Liver (tissue), 9 donors: ENCODE results near the gene INO80B. TPM values are rescaled to one million over a fixed set of nuclear protein-coding genes. Genes with fewer than 3 reads are reported as not detected.

ENCODE experiments used
- DNase-seq: peaks from one replicate; pipeline ENCODE4 v3.0.0-alpha.2; 2017; ENCODE audit warnings: low spot score
- H3K27ac ChIP-seq, 2 donors: one replicate each; pipeline ENCODE4 v1.7.0; 2013; ENCODE audit warnings: inconsistent platforms in 2 of 2, low read length in 2 of 2, control low read depth in 1 of 2, low read depth in 1 of 2, mild to moderate bottlenecking in 1 of 2
- H3K27me3 ChIP-seq, 4 donors: one replicate each; pipeline versions ENCODE4 v1.6.1 to v1.7.0; 2013; ENCODE audit warnings: low read length in 3 of 4, inconsistent platforms in 1 of 4, mild to moderate bottlenecking in 1 of 4, moderate library complexity in 1 of 4; ENCODE audit not compliant: control insufficient read depth in 4 of 4, insufficient read depth in 4 of 4
- H3K36me3 ChIP-seq, 4 donors: one replicate each; pipeline versions ENCODE4 v1.6.1 to v1.7.0; 2013; ENCODE audit warnings: low read length in 3 of 4, mild to moderate bottlenecking in 3 of 4, low read depth in 1 of 4, moderate library complexity in 1 of 4; ENCODE audit not compliant: control insufficient read depth in 4 of 4, insufficient read depth in 3 of 4
- H3K4me1 ChIP-seq, 4 donors: one replicate each; pipeline versions ENCODE4 v1.6.1 to v1.7.0; 2013; ENCODE audit warnings: low read length in 3 of 4, mild to moderate bottlenecking in 3 of 4, moderate library complexity in 1 of 4; ENCODE audit not compliant: control insufficient read depth in 4 of 4, insufficient read depth in 4 of 4
- H3K4me3 ChIP-seq, 3 donors: one replicate each; pipeline versions ENCODE4 v1.6.1 to v1.7.0; 2013; ENCODE audit warnings: low read length in 3 of 3, control low read depth in 1 of 3, low read depth in 1 of 3, mild to moderate bottlenecking in 1 of 3
- H3K9ac ChIP-seq, 2 donors: one replicate each; pipeline ENCODE4 v1.7.0; 2013; ENCODE audit warnings: low read length in 2 of 2, mild to moderate bottlenecking in 2 of 2, moderate library complexity in 2 of 2, control low read depth in 1 of 2, low read depth in 1 of 2
- H3K9me3 ChIP-seq, 4 donors: one replicate each; pipeline versions ENCODE4 v1.6.1 to v1.7.0; 2013; ENCODE audit warnings: low read length in 3 of 4; ENCODE audit not compliant: control insufficient read depth in 4 of 4
- HNF4A ChIP-seq, 2 donors: conservative IDR thresholded peaks; 2 replicates each; pipeline ENCODE4 v1.6.1; 2016; ENCODE audit warnings: antibody characterized with exemption in 2 of 2, mild to moderate bottlenecking in 2 of 2
- HNF4G ChIP-seq: IDR thresholded peaks from 2 replicates; pipeline ENCODE4 v1.6.1; 2016; ENCODE audit warnings: antibody characterized with exemption
- NR2F2 ChIP-seq: IDR thresholded peaks from 2 replicates; pipeline ENCODE4 v1.6.1; 2016; ENCODE audit warnings: antibody characterized with exemption
- RAD21 ChIP-seq, 2 donors: IDR thresholded peaks; 2 replicates each; pipeline ENCODE4 v1.6.1; 2016; ENCODE audit warnings: antibody characterized with exemption in 2 of 2, mild to moderate bottlenecking in 2 of 2
- RXRA ChIP-seq, 2 donors: IDR thresholded peaks; 2 replicates each; pipeline ENCODE4 v1.6.1; 2017 to 2018; ENCODE audit warnings: antibody characterized with exemption in 2 of 2, mild to moderate bottlenecking in 1 of 2
- SP1 ChIP-seq: IDR thresholded peaks from 2 replicates; pipeline ENCODE4 v1.6.1; 2018; ENCODE audit warnings: antibody characterized with exemption, mild to moderate bottlenecking
- TAF1 ChIP-seq: conservative IDR thresholded peaks from 2 replicates; pipeline ENCODE4 v1.6.1; 2016; ENCODE audit warnings: antibody characterized with exemption, mild to moderate bottlenecking
- WGBS: extraction: QIAGEN DNeasy Blood & Tissue Kit; methylation state at CpG from one replicate; pipeline ENCODE4 v1.1.7; 2013; 5-methylcytosine and 5-hydroxymethylcytosine counted together
- polyA plus RNA-seq, 2 donors: library from polyadenylated mRNA; stranded (reverse) in 1 of 2; unstranded in 1 of 2; fragments of 200-250 nt in 1 of 2; fragments of >200 nt in 1 of 2; fragmentation: Nextera tagmentation in 1 of 2; extraction: Ambion mirVana in 1 of 2; gene quantifications; one replicate each; pipeline versions ENCODE4 v1.2.1 to v1.2.3, GENCODE V29; 2013 to 2015
- total RNA-seq, 2 donors: library from RNA; depleted of rRNA; stranded (reverse); fragments of >200 nt; gene quantifications; one replicate each; pipeline ENCODE4 v1.2.3, GENCODE V29; 2014
- TF ChIP-seq, protein P1 (sequence below): IDR thresholded peaks from 2 replicates; pipeline ENCODE4 v1.6.1; 2016; ENCODE audit warnings: antibody characterized with exemption
- TF ChIP-seq, protein P2 (sequence below): IDR thresholded peaks from 2 replicates; pipeline ENCODE4 v1.6.1; 2016; ENCODE audit warnings: antibody characterized with exemption
- TF ChIP-seq, protein P3 (sequence below): fragments of 150-350 bp; IDR thresholded peaks from 2 replicates; pipeline ENCODE4 v1.5.1; 2017; ENCODE audit warnings: improper control_type of control experiment, low read depth, low read length; ENCODE audit not compliant: missing input control
- TF ChIP-seq, protein P4 (sequence below): IDR thresholded peaks from 2 replicates; pipeline ENCODE4 v1.6.1; 2016; ENCODE audit warnings: antibody characterized with exemption, mild to moderate bottlenecking
- donor health status: healthy.
- donor health status: healthy.
- donor health status: healthy.
- donor health status: healthy.
- donor health status: healthy.

Gene INO80B
- total and polyA plus RNA-seq, 4 donors = 2.7 to 14.8 (median 10.5) TPM

DNA sequence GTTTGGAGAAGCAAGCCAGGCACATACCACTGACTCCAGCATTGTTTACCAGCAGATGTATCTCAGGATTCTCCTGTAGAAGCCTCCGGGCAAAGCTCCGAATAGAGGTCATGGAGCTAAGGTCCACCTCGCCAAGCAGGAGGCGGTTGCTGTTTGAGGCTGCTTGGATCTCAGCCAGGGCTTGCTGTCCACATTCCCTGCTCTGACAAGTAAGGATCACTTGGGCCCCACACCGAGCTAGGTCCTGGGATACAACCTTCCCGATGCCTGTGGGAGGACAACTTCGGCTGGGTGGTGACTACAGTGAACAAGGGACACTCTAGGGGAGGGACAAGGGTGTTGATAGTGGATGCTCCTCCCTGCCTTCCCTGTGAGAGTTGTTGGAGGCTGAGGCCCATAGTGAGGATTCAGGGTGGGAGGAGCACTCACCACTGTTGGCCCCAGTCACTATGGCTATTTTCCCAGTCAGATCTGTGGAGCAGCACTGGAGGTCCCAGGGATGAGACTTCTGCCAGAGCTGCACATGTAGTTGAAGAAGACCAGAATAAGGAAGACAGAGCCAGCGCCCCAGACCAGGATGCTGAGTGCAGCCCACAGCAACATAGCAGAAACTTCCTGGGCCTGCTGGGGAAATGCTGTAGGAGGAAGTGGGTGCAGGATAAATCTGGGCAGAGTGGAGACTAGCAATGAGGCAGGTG, 41.7 kb upstream of the INO80B start:
- WGBS = 45% methylated on average over 8 of the region's 8 CpGs
- no peak overlapping the region for H3K27ac ChIP-seq

DNA sequence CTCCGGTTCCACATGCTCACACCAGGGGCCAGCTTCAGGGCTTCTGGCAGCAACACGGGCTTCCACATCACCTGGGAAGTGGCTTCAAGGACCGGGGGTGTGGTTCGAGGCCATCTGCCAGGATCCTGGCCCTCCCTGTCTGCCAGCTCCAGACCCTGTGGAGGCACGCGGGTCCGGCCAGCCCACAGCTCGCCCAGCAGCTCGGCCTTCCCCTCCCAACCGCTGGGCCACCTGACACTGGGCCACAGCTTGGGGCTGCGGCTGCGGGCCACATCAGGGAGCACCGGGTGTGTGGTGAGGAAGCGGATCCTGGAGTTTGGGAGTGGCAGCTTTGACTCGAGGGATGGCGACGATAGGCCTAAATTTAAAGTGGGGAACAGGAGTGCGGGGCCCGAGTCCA, 40.4 kb upstream of the INO80B start:
- H3K4me3 ChIP-seq = no peak overlapping the region
- no peaks in the 10 kb centered on the region for H3K36me3 ChIP-seq
- H3K27ac ChIP-seq = no peak overlapping the region
- no peak overlapping the region for H3K9ac ChIP-seq
- H3K9me3 ChIP-seq = no peaks in the 10 kb centered on the region
- peaks cover 0 to 13% (median 11%) of the 10 kb centered on the region in 4 donors for H3K4me1 ChIP-seq
- no peak for DNase-seq
- peaks cover 0 to 7% (median 0%) of the 10 kb centered on the region in 4 donors for H3K27me3 ChIP-seq
- TF ChIP-seq, protein P1, sequence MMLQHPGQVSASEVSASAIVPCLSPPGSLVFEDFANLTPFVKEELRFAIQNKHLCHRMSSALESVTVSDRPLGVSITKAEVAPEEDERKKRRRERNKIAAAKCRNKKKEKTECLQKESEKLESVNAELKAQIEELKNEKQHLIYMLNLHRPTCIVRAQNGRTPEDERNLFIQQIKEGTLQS = no peak
- TF ChIP-seq, protein P2, sequence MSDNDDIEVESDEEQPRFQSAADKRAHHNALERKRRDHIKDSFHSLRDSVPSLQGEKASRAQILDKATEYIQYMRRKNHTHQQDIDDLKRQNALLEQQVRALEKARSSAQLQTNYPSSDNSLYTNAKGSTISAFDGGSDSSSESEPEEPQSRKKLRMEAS = no peak
- no peak for TF ChIP-seq HNF4A (conservative IDR thresholded peaks at IDR 0.05)
- WGBS = 75% methylated on average over 19 of the region's 19 CpGs

More for the DNA sequence above, 41.7 kb upstream of the INO80B start:
- Histone ChIP-seq H3K4me3 (no peak overlapping the region), H3K36me3 (no peaks in the 10 kb centered on the region), H3K9ac (no peak overlapping the region), H3K9me3 (no peaks in the 10 kb centered on the region), H3K4me1 (peaks cover 0 to 13% (median 11%) of the 10 kb centered on the region in 4 donors), H3K27me3 (peaks cover 0 to 7% (median 0%) of the 10 kb centered on the region in 4 donors)
- no peak for DNase-seq
- TF ChIP-seq TAF1 = no peak
- TF ChIP-seq, protein P3, sequence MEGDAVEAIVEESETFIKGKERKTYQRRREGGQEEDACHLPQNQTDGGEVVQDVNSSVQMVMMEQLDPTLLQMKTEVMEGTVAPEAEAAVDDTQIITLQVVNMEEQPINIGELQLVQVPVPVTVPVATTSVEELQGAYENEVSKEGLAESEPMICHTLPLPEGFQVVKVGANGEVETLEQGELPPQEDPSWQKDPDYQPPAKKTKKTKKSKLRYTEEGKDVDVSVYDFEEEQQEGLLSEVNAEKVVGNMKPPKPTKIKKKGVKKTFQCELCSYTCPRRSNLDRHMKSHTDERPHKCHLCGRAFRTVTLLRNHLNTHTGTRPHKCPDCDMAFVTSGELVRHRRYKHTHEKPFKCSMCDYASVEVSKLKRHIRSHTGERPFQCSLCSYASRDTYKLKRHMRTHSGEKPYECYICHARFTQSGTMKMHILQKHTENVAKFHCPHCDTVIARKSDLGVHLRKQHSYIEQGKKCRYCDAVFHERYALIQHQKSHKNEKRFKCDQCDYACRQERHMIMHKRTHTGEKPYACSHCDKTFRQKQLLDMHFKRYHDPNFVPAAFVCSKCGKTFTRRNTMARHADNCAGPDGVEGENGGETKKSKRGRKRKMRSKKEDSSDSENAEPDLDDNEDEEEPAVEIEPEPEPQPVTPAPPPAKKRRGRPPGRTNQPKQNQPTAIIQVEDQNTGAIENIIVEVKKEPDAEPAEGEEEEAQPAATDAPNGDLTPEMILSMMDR = no peak
- peak in 1 of 2 donors; percentile 36 for TF ChIP-seq RAD21 (IDR thresholded peaks at IDR 0.05)
- TF ChIP-seq HNF4G = peak; percentile 50
- TF ChIP-seq SP1 = peak; percentile 84
- TF ChIP-seq RXRA (IDR thresholded peaks at IDR 0.05) = peak in 1 of 2 donors; percentile 66
- TF ChIP-seq NR2F2 = no peak
- TF ChIP-seq HNF4A (conservative IDR thresholded peaks at IDR 0.05) = peak in 1 of 2 donors; percentile 84

DNA sequence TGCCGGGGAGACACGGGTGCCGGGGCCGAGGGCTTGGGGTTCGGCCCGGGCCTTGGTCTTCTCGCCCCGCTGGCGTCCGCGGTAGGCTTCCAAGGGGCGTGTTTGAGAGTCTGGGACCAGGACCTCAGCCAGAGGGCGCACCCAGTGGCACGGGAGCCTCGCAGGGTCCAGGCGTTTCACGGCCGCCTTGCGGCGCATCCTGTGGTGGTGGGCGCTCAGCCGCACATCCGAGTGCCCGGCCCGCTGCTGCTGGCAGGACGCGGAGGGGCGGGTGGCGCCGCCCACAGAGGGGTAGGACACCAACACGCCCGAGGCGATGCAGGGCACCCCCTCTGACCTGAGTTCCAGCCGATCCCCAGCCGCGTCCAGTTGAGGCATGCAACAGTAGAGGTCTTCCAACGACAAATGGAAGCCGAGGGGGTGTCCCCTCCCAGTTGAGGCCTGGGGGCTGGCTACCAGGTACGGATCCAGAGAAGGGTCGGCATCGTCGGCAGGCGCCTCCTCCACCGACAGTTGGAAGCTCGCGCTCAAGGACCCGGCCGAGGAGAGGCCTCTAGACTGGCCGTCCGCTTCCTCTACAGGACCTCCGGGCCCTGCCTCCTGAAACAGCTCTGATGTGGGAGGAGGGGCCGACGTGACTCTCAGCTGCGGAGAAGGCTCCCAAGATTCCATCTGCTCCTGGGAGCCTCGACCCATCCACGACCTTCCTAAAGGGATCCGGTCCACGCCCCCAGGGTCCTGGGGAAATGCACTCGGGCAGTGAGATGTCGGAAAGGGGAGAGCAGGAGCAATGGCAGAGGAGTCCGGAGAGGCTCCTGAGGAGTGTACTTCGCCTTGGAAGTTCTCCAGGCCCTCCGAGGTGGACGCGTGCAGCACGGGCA, 39.8 kb upstream of the INO80B start:
- H3K36me3 ChIP-seq = no peaks in the 10 kb centered on the region
- no peak for DNase-seq
- H3K4me3 ChIP-seq = peak overlapping the region in 2 of 3 donors; percentile 39 to 45
- H3K27ac ChIP-seq = no peak overlapping the region
- H3K9me3 ChIP-seq = no peaks in the 10 kb centered on the region
- H3K27me3 ChIP-seq = peaks cover 0 to 7% (median 0%) of the 10 kb centered on the region in 4 donors
- 16% methylated on average over 66 of the region's 66 CpGs for WGBS
- peaks cover 0 to 13% (median 11%) of the 10 kb centered on the region in 4 donors for H3K4me1 ChIP-seq
- TF ChIP-seq, protein P3 = peak; percentile 15
- peak in 1 of 2 donors; percentile 31 for TF ChIP-seq RAD21 (IDR thresholded peaks at IDR 0.05)
- TF ChIP-seq, protein P4, sequence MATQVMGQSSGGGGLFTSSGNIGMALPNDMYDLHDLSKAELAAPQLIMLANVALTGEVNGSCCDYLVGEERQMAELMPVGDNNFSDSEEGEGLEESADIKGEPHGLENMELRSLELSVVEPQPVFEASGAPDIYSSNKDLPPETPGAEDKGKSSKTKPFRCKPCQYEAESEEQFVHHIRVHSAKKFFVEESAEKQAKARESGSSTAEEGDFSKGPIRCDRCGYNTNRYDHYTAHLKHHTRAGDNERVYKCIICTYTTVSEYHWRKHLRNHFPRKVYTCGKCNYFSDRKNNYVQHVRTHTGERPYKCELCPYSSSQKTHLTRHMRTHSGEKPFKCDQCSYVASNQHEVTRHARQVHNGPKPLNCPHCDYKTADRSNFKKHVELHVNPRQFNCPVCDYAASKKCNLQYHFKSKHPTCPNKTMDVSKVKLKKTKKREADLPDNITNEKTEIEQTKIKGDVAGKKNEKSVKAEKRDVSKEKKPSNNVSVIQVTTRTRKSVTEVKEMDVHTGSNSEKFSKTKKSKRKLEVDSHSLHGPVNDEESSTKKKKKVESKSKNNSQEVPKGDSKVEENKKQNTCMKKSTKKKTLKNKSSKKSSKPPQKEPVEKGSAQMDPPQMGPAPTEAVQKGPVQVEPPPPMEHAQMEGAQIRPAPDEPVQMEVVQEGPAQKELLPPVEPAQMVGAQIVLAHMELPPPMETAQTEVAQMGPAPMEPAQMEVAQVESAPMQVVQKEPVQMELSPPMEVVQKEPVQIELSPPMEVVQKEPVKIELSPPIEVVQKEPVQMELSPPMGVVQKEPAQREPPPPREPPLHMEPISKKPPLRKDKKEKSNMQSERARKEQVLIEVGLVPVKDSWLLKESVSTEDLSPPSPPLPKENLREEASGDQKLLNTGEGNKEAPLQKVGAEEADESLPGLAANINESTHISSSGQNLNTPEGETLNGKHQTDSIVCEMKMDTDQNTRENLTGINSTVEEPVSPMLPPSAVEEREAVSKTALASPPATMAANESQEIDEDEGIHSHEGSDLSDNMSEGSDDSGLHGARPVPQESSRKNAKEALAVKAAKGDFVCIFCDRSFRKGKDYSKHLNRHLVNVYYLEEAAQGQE = no peak
- H3K9ac ChIP-seq = no peak overlapping the region
